Measurements from ENCODE around the gene STYX. TPM values are rescaled to one million over a fixed set of nuclear protein-coding genes. Genes with fewer than 3 reads are reported as not detected.

STYX gene
- total RNA-seq, 2 experiments from 2014 or later, result 20.7 to 24.4 TPM

DNA sequence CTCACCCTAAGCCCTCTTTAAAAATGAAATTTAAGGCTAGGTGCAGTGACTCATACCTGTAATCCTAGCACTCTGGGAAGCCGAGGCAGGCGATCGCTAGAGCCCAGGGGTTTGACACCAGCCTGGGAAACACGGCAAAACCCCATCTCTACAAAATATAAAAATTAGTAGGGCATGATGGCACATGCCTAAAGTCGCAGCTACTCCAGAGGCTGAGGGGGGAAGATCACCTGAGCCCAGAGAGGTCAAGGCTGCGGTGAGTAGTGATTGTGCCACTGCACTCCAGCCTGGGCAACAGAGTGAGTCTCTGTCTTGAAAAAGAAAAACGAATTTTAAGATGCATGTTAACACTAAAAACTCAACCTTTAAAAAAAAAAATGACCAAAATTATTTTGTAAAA, 48.7 kb downstream of the STYX start:
- Mint-ChIP-seq H3K27ac (no peak overlapping the region), H3K27me3 (no peaks in the 10 kb centered on the region), H3K9me3 (no peaks in the 10 kb centered on the region), H3K4me1 (no peaks in the 10 kb centered on the region), H3K36me3 (ENCODE audit: low read depth) (peaks cover 20% of the 10 kb centered on the region), H3K4me3 (no peak overlapping the region)
- CTCF ChIA-PET, result interaction anchor here (0.5 to 0.7 kb wide), 2 partner anchors 277 to 414 kb away, joined by 3 to 4 read pairs; no protein-coding TSS in a partner anchor
- POLR2A ChIA-PET, result interaction anchor here (0.5 kb wide), 1 partner anchor 272 kb away, joined by 3 read pairs; no protein-coding TSS in a partner anchor
- no peak for DNase-seq

DNA sequence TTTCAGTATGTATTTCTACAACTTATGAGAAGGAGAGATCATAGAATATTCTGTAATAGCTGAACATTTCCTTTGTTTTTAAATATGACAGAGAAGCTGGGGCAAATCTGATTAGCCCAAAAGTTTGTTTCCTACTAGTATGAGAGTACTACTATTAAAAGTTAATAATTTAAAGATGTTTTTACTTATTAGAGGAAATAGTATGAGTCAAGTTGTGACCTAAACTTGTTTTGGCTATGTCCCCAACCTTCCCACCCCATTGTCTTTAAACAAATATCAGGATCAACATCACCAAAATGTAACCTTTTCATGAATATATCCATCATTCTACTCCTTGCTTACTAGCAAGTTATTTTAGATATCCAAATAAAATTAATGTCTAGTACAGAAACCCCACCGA, 50.9 kb downstream of the STYX start:
- no peaks in the 10 kb centered on the region for H3K4me1 Mint-ChIP-seq
- no peaks in the 10 kb centered on the region for H3K27me3 Mint-ChIP-seq
- ChIA-PET CTCF (interaction anchor here (1.4 kb wide), 1 partner anchor 129 kb away, joined by 3 read pairs; no protein-coding TSS in a partner anchor), POLR2A (no interaction called here)
- no peak for DNase-seq
- H3K9me3 Mint-ChIP-seq, result no peaks in the 10 kb centered on the region
- H3K27ac Mint-ChIP-seq, result no peak overlapping the region
- no peak overlapping the region for H3K4me3 Mint-ChIP-seq
- H3K36me3 Mint-ChIP-seq (ENCODE audit: low read depth), result peaks cover 5% of the 10 kb centered on the region

DNA sequence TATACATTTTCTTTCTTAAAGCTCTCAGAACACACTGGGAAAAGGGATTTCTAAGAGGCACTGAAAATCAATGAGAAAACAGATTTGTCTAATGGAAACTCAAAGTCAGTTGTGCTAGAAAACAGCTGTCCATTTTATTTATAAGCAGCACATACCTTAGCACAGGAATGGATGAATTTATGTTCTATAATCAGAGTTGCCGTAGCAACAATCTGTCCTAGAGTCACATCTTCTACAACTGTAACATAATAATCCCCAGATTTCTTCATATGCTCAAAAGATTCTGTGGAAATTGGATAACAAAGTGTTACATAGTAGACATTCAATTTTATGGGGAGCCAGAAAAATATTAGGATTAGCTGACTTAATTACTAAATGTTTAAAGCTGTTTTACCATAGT, 51.7 kb downstream of the STYX start:
- H3K27me3 Mint-ChIP-seq, result no peaks in the 10 kb centered on the region
- POLR2A ChIA-PET, result no interaction called here
- no peak overlapping the region for H3K27ac Mint-ChIP-seq
- H3K4me3 Mint-ChIP-seq, result no peak overlapping the region
- peaks cover 5% of the 10 kb centered on the region for H3K36me3 Mint-ChIP-seq (ENCODE audit: low read depth)
- CTCF ChIA-PET, result interaction anchor here (1.4 kb wide), 1 partner anchor 128 kb away, joined by 3 read pairs; no protein-coding TSS in a partner anchor
- H3K9me3 Mint-ChIP-seq, result no peaks in the 10 kb centered on the region
- H3K4me1 Mint-ChIP-seq, result no peaks in the 10 kb centered on the region
- DNase-seq, result no peak

DNA sequence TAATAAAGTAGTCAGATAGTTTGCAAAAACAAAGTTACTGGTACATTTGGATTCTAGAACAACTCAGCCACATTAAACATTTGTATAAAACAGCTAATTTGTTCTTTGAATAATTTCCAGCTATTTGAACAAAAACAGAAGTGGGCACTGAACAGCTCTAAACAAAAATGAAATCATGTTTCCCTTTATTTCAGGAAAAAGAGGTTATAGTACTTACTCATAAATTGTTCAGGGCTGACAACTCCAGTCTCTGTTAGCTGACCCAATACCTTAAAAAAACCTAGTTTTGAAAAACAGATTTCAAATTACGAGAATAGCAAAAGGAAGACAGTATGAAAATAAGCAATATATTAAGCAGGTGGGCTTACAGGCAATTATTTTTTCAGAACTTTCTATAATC, 53.2 kb downstream of the STYX start:
- Mint-ChIP-seq H3K27me3 (no peaks in the 10 kb centered on the region), H3K4me3 (no peak overlapping the region), H3K36me3 (ENCODE audit: low read depth) (peaks cover 1% of the 10 kb centered on the region), H3K9me3 (no peaks in the 10 kb centered on the region), H3K4me1 (peaks cover 2% of the 10 kb centered on the region), H3K27ac (no peak overlapping the region)
- DNase-seq, result no peak
- CTCF ChIA-PET, result interaction anchor here (0.5 to 1.1 kb wide), 3 partner anchors 17 to 60 kb away, joined by 3 to 5 read pairs (median 3); no protein-coding TSS in a partner anchor
- POLR2A ChIA-PET, result no interaction called here

DNA sequence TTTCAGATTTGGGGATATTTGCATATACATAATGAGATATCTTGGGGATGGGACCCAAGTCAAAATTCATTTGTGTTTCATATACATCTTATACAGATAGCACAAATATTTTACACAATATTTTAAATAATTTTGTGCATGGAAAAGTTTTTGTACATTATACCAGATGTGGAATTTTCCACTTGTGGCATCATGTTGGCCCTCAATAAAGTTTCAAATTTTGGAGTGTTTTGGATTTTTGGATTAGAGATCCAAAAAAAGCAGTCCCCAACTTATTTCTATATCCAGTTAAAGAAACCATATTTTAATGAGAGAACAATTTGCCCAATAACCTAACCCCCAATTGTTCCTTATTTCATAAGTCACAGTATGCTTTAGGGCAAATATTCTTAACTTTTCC, 56.9 kb downstream of the STYX start:
- POLR2A ChIA-PET, result no interaction called here
- Mint-ChIP-seq H3K4me3 (no peak overlapping the region), H3K4me1 (peaks cover 21% of the 10 kb centered on the region)

DNA sequence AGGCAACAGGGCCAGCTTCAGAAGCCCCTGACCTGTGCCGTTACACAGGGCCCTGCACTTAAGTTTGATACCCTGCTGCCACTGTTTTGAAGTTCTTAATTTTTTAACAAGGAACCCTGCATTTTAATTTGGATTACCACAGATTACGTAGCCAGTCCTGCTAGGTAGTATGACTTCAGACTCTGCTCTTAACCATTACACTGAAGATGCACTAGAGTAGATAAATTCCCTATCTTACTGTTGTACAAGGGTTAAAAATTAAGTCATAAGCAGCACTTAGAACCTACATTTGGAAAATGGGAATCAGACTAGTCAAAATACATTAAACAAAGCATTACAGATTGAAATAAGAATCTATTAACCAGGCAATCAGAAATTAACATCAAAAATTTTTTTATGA, 59.2 kb downstream of the STYX start:
- H3K27me3 Mint-ChIP-seq, result no peaks in the 10 kb centered on the region
- no peaks in the 10 kb centered on the region for H3K9me3 Mint-ChIP-seq
- H3K36me3 Mint-ChIP-seq (ENCODE audit: low read depth), result peaks cover 8% of the 10 kb centered on the region
- no peak overlapping the region for H3K4me3 Mint-ChIP-seq
- H3K27ac Mint-ChIP-seq, result no peak overlapping the region
- peaks cover 27% of the 10 kb centered on the region for H3K4me1 Mint-ChIP-seq
- no peak for DNase-seq
- ChIA-PET CTCF (interaction anchor here (0.6 kb wide), 1 partner anchor 34 kb away, joined by 3 read pairs; no protein-coding TSS in a partner anchor), POLR2A (no interaction called here)

More for the DNA sequence above, 56.9 kb downstream of the STYX start:
- CTCF ChIA-PET, result no interaction called here
- Mint-ChIP-seq H3K27ac (no peak overlapping the region), H3K27me3 (no peaks in the 10 kb centered on the region), H3K36me3 (ENCODE audit: low read depth) (peaks cover 8% of the 10 kb centered on the region), H3K9me3 (no peaks in the 10 kb centered on the region)
- DNase-seq, result no peak

DNA sequence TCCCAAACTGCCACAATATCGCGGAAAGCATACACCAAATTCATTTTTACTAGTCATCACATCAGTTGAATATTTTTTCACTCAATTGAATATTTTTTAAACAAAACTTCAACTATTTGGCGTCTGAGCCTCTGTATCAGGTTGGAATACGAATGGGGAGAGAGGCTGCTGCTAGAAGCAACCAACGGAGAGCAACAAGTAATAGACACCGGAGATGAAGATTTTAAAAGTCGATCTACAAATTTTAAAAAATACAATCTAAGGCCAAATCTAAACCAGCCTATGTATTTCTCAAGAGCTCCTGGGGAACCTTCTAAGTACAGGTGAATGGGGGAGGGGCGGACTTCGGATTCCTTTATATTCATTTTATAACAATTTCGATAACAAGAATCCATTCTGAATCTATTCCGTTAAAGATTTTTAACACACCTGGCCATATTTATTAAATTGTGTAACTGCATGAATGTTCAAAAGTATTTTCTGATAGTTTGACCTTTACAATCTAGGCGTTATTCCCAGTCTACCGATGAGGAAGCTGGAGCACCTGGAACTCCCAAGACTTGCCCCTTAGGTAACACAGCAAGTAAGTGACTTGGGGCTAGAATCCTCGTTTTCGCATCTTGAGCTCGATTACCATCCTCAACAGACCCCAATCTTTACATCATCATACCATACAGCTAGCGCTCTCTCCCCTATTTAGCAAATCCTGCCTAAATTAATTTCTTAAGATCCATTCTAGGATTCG, 60.2 kb downstream of the STYX start:
- Mint-ChIP-seq H3K9me3 (peaks cover 3% of the 10 kb centered on the region), H3K4me1 (peaks cover 27% of the 10 kb centered on the region), H3K4me3 (peak overlapping the region; percentile 90), H3K36me3 (ENCODE audit: low read depth) (peaks cover 8% of the 10 kb centered on the region), H3K27ac (peak overlapping the region; percentile 83), H3K27me3 (no peaks in the 10 kb centered on the region)
- ChIA-PET POLR2A (no interaction called here), CTCF (interaction anchor here (0.6 to 0.7 kb wide), 2 partner anchors 35 to 55 kb away, joined by 3 to 4 read pairs; no protein-coding TSS in a partner anchor)
- DNase-seq, result no peak

DNA sequence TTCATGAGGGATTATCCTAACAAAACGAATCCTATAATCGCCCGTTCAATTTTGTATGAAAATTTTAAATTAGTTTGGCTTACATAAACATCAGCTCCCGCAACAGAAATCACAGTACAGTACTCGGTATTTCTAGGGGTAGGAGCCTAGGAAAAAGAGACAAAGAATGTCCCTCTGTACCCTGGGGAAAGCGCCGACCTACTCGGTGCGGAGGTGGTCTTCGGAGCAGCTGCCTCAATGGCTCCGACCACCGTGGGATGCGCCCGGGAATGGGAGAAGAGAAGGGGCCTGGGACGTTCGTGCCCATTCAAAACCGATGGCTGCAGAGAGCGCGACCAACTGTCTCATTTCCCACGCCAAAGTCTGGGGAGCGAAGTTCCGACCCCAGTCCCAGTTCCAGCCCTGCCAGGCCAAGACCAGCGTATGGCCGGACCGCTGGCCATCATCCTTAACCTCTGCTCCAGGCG, 60.8 kb downstream of the STYX start:
- ChIA-PET POLR2A (no interaction called here), CTCF (interaction anchor here (0.7 kb wide), 1 partner anchor 56 kb away, joined by 4 read pairs; no protein-coding TSS in a partner anchor)
- no peaks in the 10 kb centered on the region for H3K27me3 Mint-ChIP-seq
- H3K4me3 Mint-ChIP-seq, result peak overlapping the region; percentile 90
- peak overlapping the region; percentile 83 for H3K27ac Mint-ChIP-seq
- peaks cover 3% of the 10 kb centered on the region for H3K9me3 Mint-ChIP-seq
- peaks cover 27% of the 10 kb centered on the region for H3K4me1 Mint-ChIP-seq
- H3K36me3 Mint-ChIP-seq (ENCODE audit: low read depth), result peaks cover 8% of the 10 kb centered on the region
- DNase-seq, result no peak

DNA sequence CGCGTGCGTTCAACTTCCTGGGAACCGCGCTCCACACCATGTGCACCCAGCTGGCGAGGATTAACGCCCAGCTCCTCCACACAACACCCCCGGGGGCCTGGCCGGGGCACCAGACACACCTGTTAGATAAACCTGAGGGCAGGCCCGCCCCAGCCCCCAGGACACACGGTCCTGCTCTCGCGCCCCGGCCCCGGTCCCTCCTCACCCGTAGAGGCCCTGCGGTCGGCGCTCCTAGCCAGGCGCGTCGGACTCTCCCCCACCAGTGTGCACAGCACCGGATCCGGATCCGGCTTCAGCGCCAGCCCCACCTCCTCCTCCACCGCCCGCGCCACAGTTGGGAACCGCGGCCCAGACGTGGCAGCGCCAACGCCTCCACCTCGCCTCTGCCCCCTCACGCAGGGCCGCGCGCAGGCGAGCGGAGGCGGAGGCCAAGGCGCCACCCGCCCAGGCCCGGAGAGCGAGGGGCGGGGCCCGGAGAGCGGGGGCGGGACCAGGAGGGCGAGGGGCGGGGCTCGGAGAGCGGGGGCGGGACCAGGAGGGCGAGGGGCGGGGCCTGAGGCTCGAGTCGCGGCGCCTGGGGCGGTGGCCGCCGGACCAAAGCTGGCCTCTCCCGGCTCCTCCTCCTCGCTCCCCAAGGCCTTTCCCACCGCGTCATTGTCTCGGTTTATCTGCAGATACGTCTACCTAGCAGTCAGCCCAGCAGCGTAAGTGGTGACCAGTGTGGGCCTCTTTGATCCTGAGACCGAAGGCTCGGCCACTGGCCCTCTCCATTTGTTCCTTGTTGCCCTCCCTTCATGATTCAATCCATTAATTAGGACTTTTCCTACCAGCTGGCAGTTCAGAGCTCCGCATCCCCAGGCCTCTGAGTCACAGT, 61.5 kb downstream of the STYX start, which contains the start of gene GNPNAT1:
Gene GNPNAT1 (minus strand): TSS at position 385 of the 874 bp plus-strand sequence. CDS start 6,957 bp downstream, outside the sequence.
- Mint-ChIP-seq H3K27me3 (no peaks in the 10 kb centered on the region), H3K27ac (peak within 1 kb of the TSS; percentile 83), H3K36me3 (ENCODE audit: low read depth) (peaks cover 8% of the 10 kb centered on the region), H3K4me1 (peaks cover 28% of the 10 kb centered on the region), H3K9me3 (peaks cover 3% of the 10 kb centered on the region), H3K4me3 (peak within 1 kb of the TSS; percentile 90)
- CTCF ChIA-PET, result interaction anchor here (0.7 kb wide), 1 partner anchor 56 kb away, joined by 4 read pairs; no protein-coding TSS in a partner anchor
- POLR2A ChIA-PET, result no interaction called here
- peak; percentile 91 for DNase-seq

DNA sequence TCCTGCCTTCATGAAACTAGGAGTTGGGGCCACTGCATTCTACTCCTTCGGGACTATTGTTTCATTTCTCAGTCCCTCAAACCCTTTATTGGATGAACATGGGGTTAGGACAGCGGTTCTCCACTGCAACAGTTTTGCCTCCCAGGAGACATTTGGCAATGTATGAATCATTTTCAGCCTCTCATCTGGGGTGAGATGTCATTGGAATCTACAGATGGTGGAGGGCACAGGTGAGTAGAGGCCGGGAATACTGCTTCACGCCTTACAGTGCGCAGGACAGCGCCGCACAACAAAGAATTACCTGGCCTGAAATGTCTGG, 62.1 kb downstream of the STYX start:
- DNase-seq, result no peak
- H3K27me3 Mint-ChIP-seq, result no peaks in the 10 kb centered on the region

DNA sequence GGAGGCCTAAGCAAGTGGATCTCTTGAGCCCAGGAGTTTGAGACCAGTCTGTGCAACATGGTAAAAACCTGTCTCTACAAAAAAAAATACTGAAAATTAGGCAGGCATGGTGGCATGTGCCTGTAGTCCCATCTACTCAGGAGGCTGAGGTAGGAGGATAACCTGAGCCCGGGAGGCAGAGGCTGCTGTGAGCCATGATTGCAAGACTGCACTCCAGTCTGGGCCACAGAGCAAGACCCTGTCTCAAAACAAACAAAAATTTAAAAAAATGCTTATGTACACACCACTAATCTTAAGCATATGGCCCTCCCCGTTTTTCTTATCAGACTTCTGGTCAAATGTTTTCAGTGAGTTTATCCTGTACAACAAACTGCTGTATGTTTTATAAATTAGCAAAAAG, 63.1 kb downstream of the STYX start:
- H3K27me3 Mint-ChIP-seq, result no peaks in the 10 kb centered on the region
- no peak overlapping the region for H3K4me3 Mint-ChIP-seq
- H3K27ac Mint-ChIP-seq, result no peak overlapping the region
- ChIA-PET POLR2A (no interaction called here), CTCF (no interaction called here)
- no peak for DNase-seq
- peaks cover 34% of the 10 kb centered on the region for H3K4me1 Mint-ChIP-seq
- peaks cover 15% of the 10 kb centered on the region for H3K36me3 Mint-ChIP-seq (ENCODE audit: low read depth)
- peaks cover 10% of the 10 kb centered on the region for H3K9me3 Mint-ChIP-seq

More for the DNA sequence above, 62.1 kb downstream of the STYX start:
- POLR2A ChIA-PET, result no interaction called here
- H3K27ac Mint-ChIP-seq, result peak overlapping the region; percentile 81
- peaks cover 3% of the 10 kb centered on the region for H3K9me3 Mint-ChIP-seq
- H3K4me3 Mint-ChIP-seq, result peak overlapping the region; percentile 75
- CTCF ChIA-PET, result interaction anchor here (0.6 kb wide), 1 partner anchor 428 kb away, joined by 3 read pairs; no protein-coding TSS in a partner anchor
- peaks cover 29% of the 10 kb centered on the region for H3K4me1 Mint-ChIP-seq
- peaks cover 9% of the 10 kb centered on the region for H3K36me3 Mint-ChIP-seq (ENCODE audit: low read depth)

DNA sequence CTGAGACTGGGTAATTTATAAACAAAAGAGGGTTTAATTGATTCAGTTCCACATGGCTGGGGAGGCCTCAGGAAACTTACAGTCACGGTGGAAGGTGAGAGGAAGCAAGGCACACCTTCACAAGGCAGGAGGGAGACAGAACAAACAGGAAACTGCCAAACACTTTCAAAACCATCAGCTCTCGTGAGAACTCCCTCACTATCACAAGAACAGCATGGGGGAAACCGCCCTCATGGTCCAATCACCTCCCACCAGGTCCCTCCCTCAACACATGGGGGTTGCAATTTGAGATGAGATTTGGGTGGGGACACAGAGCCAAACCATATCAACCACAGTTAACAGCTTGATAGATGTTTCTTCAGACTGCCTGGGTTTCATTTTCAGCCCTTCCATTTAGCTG, 67.7 kb downstream of the STYX start:
- POLR2A ChIA-PET, result interaction anchor here (0.6 kb wide), 2 partner anchors 72 to 163 kb away, joined by 3 to 5 read pairs; no protein-coding TSS in a partner anchor
- CTCF ChIA-PET, result interaction anchor here (0.6 to 0.7 kb wide), 2 partner anchors 236 to 243 kb away, joined by 3 to 4 read pairs; no protein-coding TSS in a partner anchor
- Mint-ChIP-seq H3K4me1 (peaks cover 12% of the 10 kb centered on the region), H3K36me3 (ENCODE audit: low read depth) (peaks cover 9% of the 10 kb centered on the region), H3K27me3 (peaks cover 8% of the 10 kb centered on the region), H3K27ac (peak overlapping the region; percentile 65), H3K9me3 (peaks cover 10% of the 10 kb centered on the region), H3K4me3 (no peak overlapping the region)
- DNase-seq, result peak; percentile 8

All from activated CD4-positive, alpha-beta T cell treated with anti-CD3 and anti-CD28 coated beads, Interleukin-2, amount 10 ng/mL, durations not matched to agents 7 days and 5 days (primary cell).